ENCODE results near the gene NLRC3. TPM values are rescaled to one million over a fixed set of nuclear protein-coding genes. Genes with fewer than 3 reads are reported as not detected.

NLRC3 gene
- polyA plus RNA-seq, 1 of the 3 experiments (the other 2 are of a cell fraction): not detected

GRCh38 chr16:3599922-3600321, 22.7 kb upstream of the NLRC3 start:
- Histone ChIP-seq H3K79me2 (ENCODE audit: insufficient read depth) (no peaks in the 10 kb centered on the region), H2AFZ (ENCODE audit: low read depth) (no peak overlapping the region), H3K27me3 (ENCODE audit: insufficient read depth) (no peaks in the 10 kb centered on the region), H3F3A (replicated peaks; ENCODE audit: insufficient read depth) (no peaks in the 10 kb centered on the region), H3K9me3 (no peaks in the 10 kb centered on the region), H3K4me2 (no peak overlapping the region), H3K27ac (ENCODE audit: low read depth in 2 of 2, low read length in 1 of 2) (no peak overlapping the region), H3K9me2 (no peaks in the 10 kb centered on the region), H3K9ac (no peak overlapping the region), H3K4me3 (ENCODE audit: low read depth in 2 of 2, low read length in 1 of 2) (no peak overlapping the region; a peak in 1 of 4 replicates), H4K20me1 (ENCODE audit: insufficient read depth) (no peaks in the 10 kb centered on the region), H3K4me1 (ENCODE audit: control insufficient read depth in 1 of 2, insufficient read depth in 2 of 2, low read depth in 1 of 2, low read length in 1 of 2) (no peaks in the 10 kb centered on the region), H3K36me3 (replicated peaks in 1 of 2; ENCODE audit: control insufficient read depth in 1 of 2, insufficient read depth in 2 of 2, low read length in 1 of 2) (peaks cover 19 to 31% of the 10 kb centered on the region in 2 experiments)
- no peak for TF ChIP-seq SIN3A (IDR thresholded peaks at IDR 0.05; ENCODE audit: borderline replicate concordance, low read depth, low read length)
- TF ChIP-seq ZBTB33 (IDR thresholded peaks at IDR 0.05; ENCODE audit: borderline replicate concordance, low read depth): no peak
- no peak for TF ChIP-seq ELF1 (IDR thresholded peaks at IDR 0.05)
- TF ChIP-seq SMC3 (IDR thresholded peaks at IDR 0.05; ENCODE audit: low read depth, low read length): no peak
- TF ChIP-seq TEAD4 (IDR thresholded peaks at IDR 0.05; ENCODE audit: borderline replicate concordance, insufficient read depth): no peak
- no peak for TF ChIP-seq CTCF (IDR thresholded peaks at IDR 0.05)
- TF ChIP-seq RFX5 (IDR thresholded peaks at IDR 0.05; ENCODE audit: low read length): no peak
- TF ChIP-seq POLR2AphosphoS5 (IDR thresholded peaks at IDR 0.05; ENCODE audit: low read depth, low read length): no peak
- TF ChIP-seq RAD21 (IDR thresholded peaks at IDR 0.05; ENCODE audit: low read length): no peak
- no peak for TF ChIP-seq PBX3 (IDR thresholded peaks at IDR 0.05)
- TF ChIP-seq USF2 (IDR thresholded peaks at IDR 0.05; ENCODE audit: borderline replicate concordance, low read depth, low read length): no peak
- no peak for TF ChIP-seq GATA2 (CRISPR knock-in tag; IDR thresholded peaks at IDR 0.05)
- TF ChIP-seq FOXM1 (IDR thresholded peaks at IDR 0.05; ENCODE audit: low read depth): no peak
- no peak for TF ChIP-seq MEF2A (IDR thresholded peaks at IDR 0.05; ENCODE audit: borderline replicate concordance, low read depth)
- no peak for DNase-seq
- 96% methylated on average over 4 of the region's 4 CpGs for WGBS (ENCODE audit: low lambda C conversion rate)
- POLR2A ChIA-PET: no interaction called here
- CTCF ChIA-PET: no interaction called here
